Caki2 (cell line): ENCODE data around the gene HELB. TPM values are rescaled to one million over a fixed set of nuclear protein-coding genes. Genes with fewer than 3 reads are reported as not detected.

Experiments used
- total RNA-seq: library from RNA; depleted of rRNA; stranded (reverse); fragments of >200 nt; shearing (Covaris generic); gene quantifications from 2 replicates; pipeline ENCODE4 v1.2.3, GENCODE V29; 2014; ENCODE audit warnings: low replicate concordance; rRNA removed

The HELB gene
- total RNA-seq, 1 experiment from 2014 or later, result 8.0 TPM

Other genes with a start within 250 kb of the HELB start
- 39.9 and 41.7 TPM in 2 replicates for gene LLPH, start 171.7 kb upstream of the HELB start, total RNA-seq
- 45.5 and 46.1 TPM in 2 replicates for gene TMBIM4, start 132.5 kb upstream of the HELB start, total RNA-seq
- gene IRAK3, start 113.3 kb upstream of the HELB start, total RNA-seq, result 0.47 TPM in 1 of 2 replicates, not detected in the other